Ovary (tissue), 9 donors: ENCODE results near the gene ERC1. TPM values are rescaled to one million over a fixed set of nuclear protein-coding genes. Genes with fewer than 3 reads are reported as not detected.
"Not testable (repeated sequence)": the region's sequence is repeated elsewhere in the genome, so short reads cannot be mapped to it uniquely, and the experiment has no call there.

Experiments used
- DNase-seq, 5 donors: peaks; one replicate each; pipeline ENCODE4 v3.0.0-alpha.2; 2019 to 2020
- H3K27ac ChIP-seq, 2 donors: fragments of 200-600 bp; one replicate each; pipeline versions ENCODE4 v1.5.1 to v1.8.0; 2019 to 2022
- H3K27me3 ChIP-seq: fragments of 200-600 bp; one replicate; pipeline ENCODE4 v1.8.0; 2022
- H3K36me3 ChIP-seq: fragments of 200-600 bp; sonication (generic); one replicate; pipeline ENCODE4 v1.5.1; 2019
- H3K4me1 ChIP-seq: one replicate; pipeline ENCODE4 v1.8.1; 2013; ENCODE audit warnings: mild to moderate bottlenecking, moderate library complexity; ENCODE audit not compliant: insufficient read depth
- H3K4me3 ChIP-seq: fragments of 200-600 bp; sonication (generic); one replicate; pipeline ENCODE4 v1.5.1; 2017
- H3K9me3 ChIP-seq, 2 donors: fragments of 200-600 bp in 1 of 2; sonication (generic) in 1 of 2; one replicate each; pipeline versions ENCODE4 v1.5.1 to v1.8.1; 2013 to 2019; ENCODE audit warnings: mild to moderate bottlenecking in 1 of 2, moderate library complexity in 1 of 2
- CTCF ChIP-seq, 3 donors: fragments of 450-650 bp in 2 of 3; fragments of 200-600 bp in 1 of 3; IDR thresholded peaks; one replicate each; pipeline versions ENCODE4 v1.5.1 to v1.8.0; 2016 to 2022; ENCODE audit warnings: antibody characterized with exemption in 3 of 3, mild to moderate bottlenecking in 1 of 3
- EP300 ChIP-seq: sonication (generic); formaldehyde crosslinking; IDR thresholded peaks from one replicate; pipeline ENCODE4 v1.6.1; 2017; ENCODE audit warnings: antibody characterized with exemption
- POLR2A ChIP-seq: fragments of 450-650 bp; IDR thresholded peaks from one replicate; pipeline ENCODE4 v1.6.1; 2017; ENCODE audit warnings: antibody characterized with exemption, mild to moderate bottlenecking, moderate library complexity
- WGBS, 3 donors: extraction: QIAGEN DNeasy Blood & Tissue Kit in 1 of 3; methylation state at CpG; one replicate each; pipeline versions ENCODE4 v1.1.5 to v1.1.7; 2013 to 2017; 5-methylcytosine and 5-hydroxymethylcytosine counted together
- intact Hi-C, 4 donors: fragments of 100-400 bp; cut with DNase I; formaldehyde crosslinking; loops; one replicate each; pipeline versions ENCODE4 v1.11.0 to v1.15.1; 2022 to 2023
- polyA plus RNA-seq, 2 donors: library from polyadenylated mRNA; stranded (reverse); fragments of 200-250 nt in 1 of 2; fragments of 350-450 nt in 1 of 2; fragmentation: Illumina TruSeq in 1 of 2; extraction: RNeasy Lipid Tissue Mini Kit (QIAGEN cat#74804) in 1 of 2; gene quantifications; one replicate each; pipeline ENCODE4 v1.2.3, GENCODE V29; 2013 to 2014
- total RNA-seq, 7 donors: library from RNA; depleted of rRNA in 2 of 7; stranded (reverse); fragments of >200 nt in 2 of 7; fragmentation: NEBNext Ultra II Directional in 3 of 7; extraction: Animal tissue kit (Norgen Biotek cat#: 25700) in 3 of 7; gene quantifications; one replicate each; pipeline versions ENCODE4 v1.1.0 to v1.2.4, GENCODE V29; 2016 to 2023
- donor health status: DM: no; HTN: no; CAD: no; lungs with moderate emphysema.
- donor health status: DM: no; HTN: no; CAD: no.
- donor health status: Bipolar disorder and iron deficiency.
- donor health status: DM: yes; HTN: yes; CAD: no.
- donor health status: DM: no; HTN: no; CAD: no.
- donor health status: DM: yes; HTN: yes; CAD: no.

Gene ERC1
- total and polyA plus RNA-seq, 9 donors = 10.4 to 65.2 (median 51.6) TPM

GRCh38 chr12:1099158-1099557, 108.1 kb downstream of the ERC1 start:
- 94 to 98% (median 95%) methylated on average over 2 of the region's 2 CpGs for WGBS, 3 donors
- Histone ChIP-seq H3K36me3 (no peaks in the 10 kb centered on the region), H3K4me3 (no peak overlapping the region), H3K4me1 (peaks cover 1% of the 10 kb centered on the region), H3K27me3 (no peaks in the 10 kb centered on the region), H3K9me3 (no peaks in the 10 kb centered on the region), H3K27ac (no peak overlapping the region)
- no peak for TF ChIP-seq CTCF (IDR thresholded peaks at IDR 0.05)
- no peak for TF ChIP-seq EP300
- TF ChIP-seq POLR2A = no peak
- intact Hi-C loops = loop anchor here in 1 of 4 donors (10.0 kb wide), 1 partner anchor 534 kb away; no protein-coding TSS in a partner anchor
- no peak for DNase-seq

- not testable (repeated sequence) for H3K27ac ChIP-seq, DNase-seq, H3K36me3 ChIP-seq, H3K27me3 ChIP-seq, H3K9me3 ChIP-seq, H3K4me3 ChIP-seq, H3K4me1 ChIP-seq
- WGBS, 3 donors = 91 to 98% (median 95%) methylated on average over 2 of the region's 2 CpGs
- intact Hi-C loops = loop anchor here in 1 of 4 donors (10.0 kb wide), 1 partner anchor 535 kb away; no protein-coding TSS in a partner anchor
Measured at GRCh38 chr12:1099618-1100017, 108.6 kb downstream of the ERC1 start.

GRCh38 chr12:1102115-1102514, 111.1 kb downstream of the ERC1 start:
- H3K27ac ChIP-seq = no peak overlapping the region
- TF ChIP-seq CTCF (IDR thresholded peaks at IDR 0.05) (no peak), EP300 (no peak), POLR2A (no peak)
- H3K9me3 ChIP-seq = no peaks in the 10 kb centered on the region
- WGBS, 3 donors = 87 to 88% (median 87%) methylated on average over 2 of the region's 2 CpGs
- intact Hi-C loops = no loop called here
- H3K36me3 ChIP-seq = no peaks in the 10 kb centered on the region
- H3K27me3 ChIP-seq = no peaks in the 10 kb centered on the region
- peaks cover 1% of the 10 kb centered on the region for H3K4me1 ChIP-seq
- no peak overlapping the region for H3K4me3 ChIP-seq
- DNase-seq = no peak

- TF ChIP-seq POLR2A (no peak), EP300 (no peak), CTCF (IDR thresholded peaks at IDR 0.05) (no peak)
- WGBS, 3 donors = 92 to 95% (median 94%) methylated on average over 10 of the region's 10 CpGs
- DNase-seq = no peak
- Histone ChIP-seq H3K4me1 (peaks cover 3% of the 10 kb centered on the region), H3K36me3 (no peaks in the 10 kb centered on the region), H3K27me3 (no peaks in the 10 kb centered on the region), H3K27ac (no peak overlapping the region), H3K4me3 (no peak overlapping the region), H3K9me3 (no peaks in the 10 kb centered on the region)
- intact Hi-C loops = no loop called here
Measured at GRCh38 chr12:1102791-1103450, 111.9 kb downstream of the ERC1 start.

- no peak for DNase-seq
- Histone ChIP-seq H3K4me1 (peaks cover 3% of the 10 kb centered on the region), H3K4me3 (no peak overlapping the region), H3K9me3 (no peaks in the 10 kb centered on the region), H3K27me3 (no peaks in the 10 kb centered on the region), H3K27ac (no peak overlapping the region), H3K36me3 (no peaks in the 10 kb centered on the region)
- intact Hi-C loops = no loop called here
- 91 to 99% (median 95%) methylated on average over 3 of the region's 3 CpGs for WGBS, 3 donors
- TF ChIP-seq POLR2A (no peak), EP300 (no peak)
Measured at GRCh38 chr12:1103632-1104031, 112.6 kb downstream of the ERC1 start.
